Fibroblast of villous mesenchyme (primary cell): ENCODE measurements around the gene LUZP1. TPM values are rescaled to one million over a fixed set of nuclear protein-coding genes. Genes with fewer than 3 reads are reported as not detected.

Source experiments
- DNase-seq: peaks from one replicate; pipeline ENCODE4 v3.0.0-alpha.2; 2010; ENCODE audit warnings: low read depth
- H3K4me3 ChIP-seq: 2 replicates; pipeline ENCODE4 v1.5.1; 2011; ENCODE audit warnings: low read depth, mild to moderate bottlenecking, low read length
- total RNA-seq: library from RNA; depleted of rRNA; stranded (reverse); fragments of >200 nt; gene quantifications from 2 replicates; pipeline ENCODE4 v1.2.3, GENCODE V29; 2012
- TF ChIP-seq, protein P1 (sequence below): IDR thresholded peaks from 2 replicates; pipeline ENCODE4 v1.5.1; 2012; ENCODE audit warnings: low read depth, mild to moderate bottlenecking, low read length; ENCODE audit not compliant: insufficient read depth

LUZP1 gene
- total RNA-seq, 1 donor = 55.3 TPM

DNA sequence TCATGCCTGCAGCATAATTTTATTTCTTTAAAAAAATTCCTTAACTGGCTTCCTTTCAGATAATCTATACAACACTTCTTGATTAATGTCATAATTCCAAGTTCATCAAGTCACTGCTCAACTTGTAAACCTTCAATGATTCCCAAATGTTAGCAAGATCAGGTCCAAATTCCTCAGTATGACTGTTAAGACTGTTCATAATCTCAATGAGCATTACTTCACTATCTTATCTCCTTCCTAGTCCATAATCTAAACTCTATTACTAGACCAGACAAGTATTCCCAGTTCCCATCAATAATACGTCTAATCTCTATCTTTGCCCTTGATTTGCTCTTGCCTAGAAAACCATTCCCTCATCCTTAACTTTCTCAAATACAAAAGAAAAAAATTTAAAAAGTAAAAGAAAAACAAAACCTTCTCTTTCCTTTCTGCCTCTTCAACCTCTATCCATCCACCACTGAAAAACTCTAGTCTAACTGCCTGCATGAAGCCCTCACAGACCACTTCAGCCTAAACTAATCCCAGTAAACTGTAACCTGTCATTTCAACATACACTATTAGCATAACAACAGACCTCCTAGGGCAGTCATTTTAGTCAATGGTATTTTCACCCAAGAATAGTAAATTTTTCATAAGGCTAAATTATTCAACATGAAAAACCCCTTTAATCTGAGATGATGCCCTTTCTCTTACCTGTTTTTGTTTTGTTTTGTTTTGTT lies 15.5 kb downstream of the LUZP1 start:
- no peak overlapping the region for H3K4me3 ChIP-seq
- TF ChIP-seq, protein P1, sequence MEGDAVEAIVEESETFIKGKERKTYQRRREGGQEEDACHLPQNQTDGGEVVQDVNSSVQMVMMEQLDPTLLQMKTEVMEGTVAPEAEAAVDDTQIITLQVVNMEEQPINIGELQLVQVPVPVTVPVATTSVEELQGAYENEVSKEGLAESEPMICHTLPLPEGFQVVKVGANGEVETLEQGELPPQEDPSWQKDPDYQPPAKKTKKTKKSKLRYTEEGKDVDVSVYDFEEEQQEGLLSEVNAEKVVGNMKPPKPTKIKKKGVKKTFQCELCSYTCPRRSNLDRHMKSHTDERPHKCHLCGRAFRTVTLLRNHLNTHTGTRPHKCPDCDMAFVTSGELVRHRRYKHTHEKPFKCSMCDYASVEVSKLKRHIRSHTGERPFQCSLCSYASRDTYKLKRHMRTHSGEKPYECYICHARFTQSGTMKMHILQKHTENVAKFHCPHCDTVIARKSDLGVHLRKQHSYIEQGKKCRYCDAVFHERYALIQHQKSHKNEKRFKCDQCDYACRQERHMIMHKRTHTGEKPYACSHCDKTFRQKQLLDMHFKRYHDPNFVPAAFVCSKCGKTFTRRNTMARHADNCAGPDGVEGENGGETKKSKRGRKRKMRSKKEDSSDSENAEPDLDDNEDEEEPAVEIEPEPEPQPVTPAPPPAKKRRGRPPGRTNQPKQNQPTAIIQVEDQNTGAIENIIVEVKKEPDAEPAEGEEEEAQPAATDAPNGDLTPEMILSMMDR = no peak
- DNase-seq = no peak

DNA sequence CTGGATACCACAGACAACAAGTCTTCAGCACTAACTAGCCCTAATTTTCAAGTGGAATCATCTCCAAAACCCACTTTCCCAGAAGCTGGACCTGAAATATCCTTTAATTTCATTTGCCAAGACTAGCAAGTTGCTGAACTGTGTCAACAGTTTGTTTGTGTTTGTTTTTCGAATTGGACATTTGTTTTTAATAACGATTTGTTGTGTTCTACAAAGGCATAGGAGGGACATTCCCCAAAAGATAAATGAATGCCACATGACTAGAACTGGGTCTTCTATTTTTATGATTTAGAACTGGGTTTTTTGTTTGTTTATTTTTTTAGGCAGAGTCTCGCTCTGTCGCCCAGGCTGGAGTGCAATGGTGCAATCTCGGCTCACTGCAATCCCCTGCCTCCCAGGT lies 17.9 kb downstream of the LUZP1 start:
- no peak for DNase-seq
- TF ChIP-seq, protein P1 = no peak

DNA sequence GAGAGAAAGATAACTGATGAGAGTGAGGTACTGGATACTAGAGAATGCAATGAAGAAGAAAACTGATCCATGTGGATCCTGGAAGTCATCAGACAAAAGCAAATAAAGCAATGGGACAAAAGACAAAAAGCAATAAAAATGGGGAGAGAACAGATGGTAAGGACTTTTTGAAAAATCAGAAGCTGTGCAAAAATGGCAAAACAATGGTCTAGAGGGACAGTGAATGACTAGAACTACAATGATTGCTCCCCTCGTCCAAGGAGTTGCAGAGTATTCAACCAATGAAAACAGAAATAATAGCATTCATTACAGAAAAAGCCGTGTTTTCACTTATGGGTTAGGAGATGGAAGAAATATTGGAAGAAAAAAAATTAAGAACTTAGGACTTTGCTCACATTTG lies 18.5 kb downstream of the LUZP1 start:
- DNase-seq = no peak
- no peak overlapping the region for H3K4me3 ChIP-seq
- TF ChIP-seq, protein P1 = no peak

More for the DNA sequence above, 17.9 kb downstream of the LUZP1 start:
- H3K4me3 ChIP-seq = no peak overlapping the region

DNA sequence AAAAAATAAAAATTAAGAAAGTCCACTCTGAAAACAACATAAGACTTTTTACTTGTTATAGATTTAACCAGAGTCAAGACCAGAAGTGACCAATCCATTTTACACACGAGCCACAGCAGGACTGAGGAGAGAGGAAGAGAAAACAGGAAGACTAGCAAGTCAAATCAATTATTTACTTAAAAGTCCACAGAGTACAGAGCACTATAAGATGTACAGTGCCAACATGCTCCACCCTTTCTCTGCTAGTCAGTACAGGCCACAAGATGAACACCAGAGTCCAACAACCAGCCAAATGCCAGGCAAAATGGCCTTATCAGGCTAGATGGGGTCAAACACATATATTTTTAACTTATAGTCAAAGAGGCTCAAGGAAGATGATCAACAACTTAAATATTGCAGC lies 19.5 kb downstream of the LUZP1 start:
- TF ChIP-seq, protein P1 = no peak
- H3K4me3 ChIP-seq = no peak overlapping the region
- DNase-seq = no peak

GRCh38 chr1:23148084-23148483 lies 20.6 kb downstream of the LUZP1 start:
- H3K4me3 ChIP-seq = no peak overlapping the region
- TF ChIP-seq, protein P1 = no peak
- no peak for DNase-seq

DNA sequence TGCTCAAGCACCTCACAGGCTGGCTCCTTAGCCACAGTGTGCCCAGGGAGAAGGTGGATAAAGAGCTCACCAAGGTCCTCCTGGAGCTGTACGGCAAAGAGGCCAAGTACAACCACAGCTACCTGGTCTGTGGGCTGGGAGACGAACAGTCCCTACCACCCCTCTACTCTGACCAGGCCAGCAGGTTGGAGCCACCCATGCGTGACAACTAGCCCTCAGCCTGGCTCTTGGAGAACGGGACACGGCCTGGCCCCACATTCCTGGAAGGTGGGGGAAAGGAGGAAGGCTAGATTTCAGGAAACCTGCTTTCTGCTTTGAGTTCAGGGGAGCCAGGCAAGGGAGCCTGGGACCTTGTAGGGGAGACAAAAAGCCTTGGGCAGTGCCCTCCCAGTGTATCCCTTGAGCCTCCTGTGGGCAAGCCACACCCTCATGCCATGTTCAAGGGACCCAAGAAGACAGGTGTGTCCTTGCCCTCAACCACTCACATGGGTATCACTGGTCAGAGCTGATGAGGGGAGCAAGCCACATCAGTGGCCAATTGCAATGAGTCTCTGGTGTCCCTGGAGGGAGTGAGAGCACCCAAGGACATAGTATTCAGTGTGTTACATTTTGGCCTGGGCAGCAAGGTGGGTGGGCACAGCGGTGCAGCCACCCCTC lies 27.6 kb downstream of the LUZP1 start:
- H3K4me3 ChIP-seq = no peak overlapping the region
- TF ChIP-seq, protein P1 = no peak
- DNase-seq = no peak
